Duodenal mucosa (tissue), 2 donors: ENCODE results near the gene METAP2.

Experiments
- H3K27ac ChIP-seq: one replicate; pipeline ENCODE4 v1.7.0; 2013; ENCODE audit warnings: low read depth, low read length
- H3K27me3 ChIP-seq, 2 donors: one replicate each; pipeline ENCODE4 v1.7.0; 2013; ENCODE audit warnings: low read length in 2 of 2, control low read depth in 1 of 2; ENCODE audit not compliant: insufficient read depth in 2 of 2, control insufficient read depth in 1 of 2
- H3K36me3 ChIP-seq, 2 donors: one replicate each; pipeline ENCODE4 v1.7.0; 2013; ENCODE audit warnings: low read length in 2 of 2, control low read depth in 1 of 2; ENCODE audit not compliant: insufficient read depth in 2 of 2, control insufficient read depth in 1 of 2
- H3K4me1 ChIP-seq, 2 donors: one replicate each; pipeline ENCODE4 v1.7.0; 2013; ENCODE audit warnings: low read length in 2 of 2, control low read depth in 1 of 2; ENCODE audit not compliant: insufficient read depth in 2 of 2, control insufficient read depth in 1 of 2
- H3K4me3 ChIP-seq, 2 donors: one replicate each; pipeline ENCODE4 v1.7.0; 2013; ENCODE audit warnings: low read length in 2 of 2, low read depth in 1 of 2
- H3K9ac ChIP-seq, 2 donors: one replicate each; pipeline ENCODE4 v1.7.0; 2013; ENCODE audit warnings: low read length in 2 of 2, low read depth in 1 of 2
- H3K9me3 ChIP-seq, 2 donors: one replicate each; pipeline ENCODE4 v1.7.0; 2013; ENCODE audit warnings: low read length in 2 of 2, control low read depth in 1 of 2; ENCODE audit not compliant: control insufficient read depth in 1 of 2

The METAP2 gene

DNA sequence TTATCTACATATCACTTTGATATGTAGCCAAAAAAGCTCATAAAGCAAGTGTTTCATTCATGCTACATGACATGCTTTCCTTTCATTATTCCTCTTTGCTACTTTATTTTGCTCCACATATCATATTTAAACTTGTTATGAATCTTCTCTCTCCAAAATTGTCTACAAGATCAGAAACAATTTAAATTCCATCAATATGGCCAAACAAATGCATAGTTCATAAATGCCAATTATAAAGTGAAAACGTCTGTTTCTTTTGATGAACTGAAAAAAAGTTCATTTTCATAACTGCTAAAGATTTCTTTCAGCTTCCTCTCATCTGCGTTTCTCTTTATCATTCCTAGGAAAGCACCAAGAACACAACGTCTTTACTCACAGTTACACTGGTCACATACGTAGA is 54.5 kb downstream of the METAP2 start:
- Histone ChIP-seq H3K9me3 (no peaks in the 10 kb centered on the region), H3K27me3 (no peaks in the 10 kb centered on the region), H3K4me3 (no peak overlapping the region), H3K9ac (no peak overlapping the region), H3K4me1 (no peaks in the 10 kb centered on the region), H3K27ac (no peak overlapping the region), H3K36me3 (no peaks in the 10 kb centered on the region)

DNA sequence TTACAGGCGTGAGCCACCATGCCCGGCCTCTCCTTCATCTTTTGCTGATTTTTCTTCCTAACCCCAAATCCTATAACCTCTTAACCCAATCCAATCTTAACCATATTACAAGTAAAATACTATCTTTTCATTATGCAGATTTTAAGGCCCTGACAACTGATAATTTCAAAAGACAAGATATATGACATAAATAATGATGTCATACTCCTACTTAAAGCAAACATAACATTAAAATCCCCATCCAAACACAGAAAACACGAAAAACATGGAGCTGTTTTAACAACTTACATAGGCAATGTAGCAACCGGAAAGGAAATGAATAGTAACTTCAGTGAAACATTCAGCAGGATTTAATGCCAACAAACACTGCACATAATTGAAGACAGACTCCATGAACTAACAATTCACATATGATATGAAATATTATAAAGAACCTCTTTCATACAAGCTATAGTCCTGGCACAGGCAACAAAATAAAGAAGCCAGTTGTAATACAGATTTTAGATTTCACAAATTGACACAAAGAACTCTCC is 55.8 kb downstream of the METAP2 start:
- no peak overlapping the region for H3K4me3 ChIP-seq
- no peaks in the 10 kb centered on the region for H3K36me3 ChIP-seq
- no peaks in the 10 kb centered on the region for H3K4me1 ChIP-seq
- H3K27ac ChIP-seq, result no peak overlapping the region
- H3K9me3 ChIP-seq, result no peaks in the 10 kb centered on the region
- H3K27me3 ChIP-seq, result no peaks in the 10 kb centered on the region
- H3K9ac ChIP-seq, result no peak overlapping the region

DNA sequence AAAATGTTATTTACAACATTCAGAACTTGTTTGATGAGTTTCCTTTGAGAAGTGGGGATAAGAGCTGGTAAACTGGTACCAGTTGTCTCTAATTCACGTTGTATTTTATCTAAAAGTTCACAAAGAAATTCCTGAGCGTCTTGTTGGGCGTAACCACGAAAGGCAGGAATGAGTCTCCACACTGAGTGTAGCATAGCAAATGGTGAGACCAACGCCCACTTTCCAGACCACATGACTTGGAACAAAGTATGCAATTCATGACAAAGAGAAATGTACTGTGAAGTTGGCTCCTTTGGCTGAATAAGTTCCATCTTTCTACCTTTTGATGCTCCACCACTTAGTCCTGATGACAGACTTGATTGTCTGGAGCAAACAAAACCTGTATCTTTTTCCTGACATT is 58.9 kb downstream of the METAP2 start:
- Histone ChIP-seq H3K9ac (no peak overlapping the region), H3K4me3 (no peak overlapping the region), H3K27me3 (no peaks in the 10 kb centered on the region), H3K4me1 (no peaks in the 10 kb centered on the region), H3K36me3 (no peaks in the 10 kb centered on the region), H3K27ac (no peak overlapping the region), H3K9me3 (no peaks in the 10 kb centered on the region)

- H3K9ac ChIP-seq, result no peak overlapping the region
- no peaks in the 10 kb centered on the region for H3K27me3 ChIP-seq
- no peak overlapping the region for H3K4me3 ChIP-seq
- H3K27ac ChIP-seq, result no peak overlapping the region
- H3K4me1 ChIP-seq, result no peaks in the 10 kb centered on the region
- no peaks in the 10 kb centered on the region for H3K36me3 ChIP-seq
- H3K9me3 ChIP-seq, result no peaks in the 10 kb centered on the region
Measured at GRCh38 chr12:95533985-95534384, 60.0 kb downstream of the METAP2 start.

- H3K9me3 ChIP-seq, result no peaks in the 10 kb centered on the region
- H3K27ac ChIP-seq, result no peak overlapping the region
- no peak overlapping the region for H3K9ac ChIP-seq
- no peaks in the 10 kb centered on the region for H3K27me3 ChIP-seq
- H3K36me3 ChIP-seq, result no peaks in the 10 kb centered on the region
- no peak overlapping the region for H3K4me3 ChIP-seq
- H3K4me1 ChIP-seq, result no peaks in the 10 kb centered on the region
Measured at GRCh38 chr12:95538006-95538405, 64.1 kb downstream of the METAP2 start.

DNA sequence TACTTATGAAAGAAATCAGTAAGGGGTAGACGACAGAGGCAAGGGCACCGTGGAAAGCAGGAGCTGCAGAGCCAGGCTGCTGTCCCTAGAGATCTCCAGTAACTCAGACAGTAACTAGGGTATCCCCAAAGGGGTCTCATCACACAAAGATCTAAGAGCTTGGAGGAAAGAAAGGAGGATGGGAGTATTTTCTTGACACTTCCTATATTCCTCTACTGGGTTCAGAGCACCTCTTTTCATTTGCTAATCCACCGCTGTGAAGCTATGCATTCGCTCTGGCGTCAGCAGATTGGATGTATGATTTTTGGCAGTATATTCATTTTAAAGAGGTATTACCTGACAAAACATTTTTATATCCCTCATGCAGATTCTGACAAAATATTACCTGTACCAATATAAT is 64.7 kb downstream of the METAP2 start:
- Histone ChIP-seq H3K9me3 (no peaks in the 10 kb centered on the region), H3K4me3 (no peak overlapping the region), H3K27me3 (no peaks in the 10 kb centered on the region), H3K27ac (no peak overlapping the region), H3K36me3 (no peaks in the 10 kb centered on the region), H3K4me1 (no peaks in the 10 kb centered on the region), H3K9ac (no peak overlapping the region)

DNA sequence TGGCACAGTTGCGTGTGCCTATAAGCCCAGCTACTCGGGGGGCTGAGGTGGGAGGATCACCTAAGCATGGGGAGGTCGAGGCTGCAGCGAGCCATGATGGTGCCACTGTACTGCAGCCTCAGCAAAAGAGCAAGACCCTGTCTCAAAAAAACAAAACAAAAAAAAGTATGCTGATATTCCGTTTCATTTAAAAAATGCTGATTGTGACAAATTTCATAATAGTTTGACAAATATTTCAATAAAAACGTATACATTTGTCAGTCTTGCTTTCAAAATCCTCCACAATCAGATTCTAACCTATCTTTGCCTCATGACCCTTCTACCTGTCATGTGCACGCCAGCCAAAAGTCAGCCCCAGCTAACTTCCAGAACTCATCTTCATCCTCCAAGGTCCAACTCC is 67.5 kb downstream of the METAP2 start:
- H3K9me3 ChIP-seq, result no peaks in the 10 kb centered on the region
- peaks cover 0 to 10% of the 10 kb centered on the region in 2 donors for H3K27me3 ChIP-seq
- H3K9ac ChIP-seq, result no peak overlapping the region
- no peak overlapping the region for H3K4me3 ChIP-seq
- no peaks in the 10 kb centered on the region for H3K36me3 ChIP-seq
- H3K4me1 ChIP-seq, result no peaks in the 10 kb centered on the region
- no peak overlapping the region for H3K27ac ChIP-seq

GRCh38 chr12:95543305-95543704 is 69.4 kb downstream of the METAP2 start:
- H3K4me3 ChIP-seq, result no peak overlapping the region
- no peaks in the 10 kb centered on the region for H3K9me3 ChIP-seq

DNA sequence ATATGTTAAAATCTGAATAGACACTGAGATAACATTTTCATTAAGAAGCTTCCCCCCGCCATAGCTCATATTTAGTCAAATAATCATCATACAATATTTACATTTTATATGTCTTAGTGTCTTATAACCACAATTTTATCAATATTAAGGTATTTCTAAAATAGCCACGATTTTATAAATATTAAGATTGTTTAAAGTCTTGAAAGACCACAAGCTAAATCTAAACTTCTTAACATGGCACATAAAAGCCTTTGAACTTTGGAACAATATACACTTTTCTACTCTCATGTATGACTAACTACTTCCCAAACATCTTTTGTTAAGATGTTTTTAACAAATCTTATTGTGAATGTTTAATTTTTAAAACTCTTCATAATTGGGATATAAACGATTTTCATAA is 70.8 kb downstream of the METAP2 start:
- H3K4me3 ChIP-seq, result no peak overlapping the region
- H3K27ac ChIP-seq, result no peak overlapping the region
- H3K36me3 ChIP-seq, result no peaks in the 10 kb centered on the region
- peaks cover 5% of the 10 kb centered on the region in 2 donors for H3K9me3 ChIP-seq
- no peak overlapping the region for H3K9ac ChIP-seq
- no peaks in the 10 kb centered on the region for H3K4me1 ChIP-seq
- H3K27me3 ChIP-seq, result peaks cover 9 to 35% of the 10 kb centered on the region in 2 donors

More at GRCh38 chr12:95543305-95543704, 69.4 kb downstream of the METAP2 start:
- Histone ChIP-seq H3K27me3 (peaks cover 4 to 26% of the 10 kb centered on the region in 2 donors), H3K36me3 (no peaks in the 10 kb centered on the region), H3K9ac (no peak overlapping the region), H3K4me1 (no peaks in the 10 kb centered on the region), H3K27ac (no peak overlapping the region)

GRCh38 chr12:95545303-95545702 is 71.4 kb downstream of the METAP2 start:
- Histone ChIP-seq H3K36me3 (no peaks in the 10 kb centered on the region), H3K9me3 (peaks cover 5% of the 10 kb centered on the region in 2 donors), H3K4me3 (no peak overlapping the region), H3K27ac (no peak overlapping the region), H3K27me3 (peaks cover 9 to 35% of the 10 kb centered on the region in 2 donors), H3K9ac (no peak overlapping the region), H3K4me1 (no peaks in the 10 kb centered on the region)
